ENCODE measurements around the gene SIDT1. TPM values are rescaled to one million over a fixed set of nuclear protein-coding genes. Genes with fewer than 3 reads are reported as not detected.
A peak's percentile ranks its signal among the peaks of the same experiment; 100 is the strongest.

The SIDT1 gene
- total and polyA plus RNA-seq, 4 donors, result 0.08 to 2.2 (median 0.82) TPM

GRCh38 chr3:113663761-113664160 is 131.4 kb downstream of the SIDT1 start:
- Histone ChIP-seq H3K36me3 (ENCODE audit: control insufficient read depth in 4 of 4, insufficient read depth in 3 of 4, low read depth in 1 of 4, low read length in 3 of 4) (peaks cover 6 to 16% (median 8%) of the 10 kb centered on the region in 4 donors), H3K9me3 (ENCODE audit: control insufficient read depth in 4 of 4, low read length in 3 of 4) (no peaks in the 10 kb centered on the region), H3K4me1 (ENCODE audit: control insufficient read depth in 4 of 4, insufficient read depth in 4 of 4, low read length in 3 of 4) (peaks cover 6 to 32% (median 20%) of the 10 kb centered on the region in 4 donors), H3K9ac (ENCODE audit: low read depth in 1 of 2, low read length in 2 of 2) (peak overlapping the region in 1 of 2 donors; percentile 2), H3K4me3 (ENCODE audit: low read depth in 1 of 3, low read length in 3 of 3) (peak overlapping the region in 1 of 3 donors; percentile 6), H3K27me3 (ENCODE audit: control insufficient read depth in 4 of 4, insufficient read depth in 4 of 4, low read length in 3 of 4) (no peaks in the 10 kb centered on the region), H3K27ac (ENCODE audit: low read depth in 1 of 2, low read length in 2 of 2) (peak overlapping the region; percentile 79)
- DNase-seq (ENCODE audit: low spot score), result no peak
- WGBS, result 26% methylated on average over 1 of the region's 1 CpG
- TF ChIP-seq TAF1 (conservative IDR thresholded peaks at IDR 0.05) (peak; percentile 20), FOXA1 (IDR thresholded peaks at IDR 0.05) (no peak), JUND (IDR thresholded peaks at IDR 0.05) (peak in 1 of 2 donors; percentile 6), RAD21 (IDR thresholded peaks at IDR 0.05) (no peak), FOXA2 (IDR thresholded peaks at IDR 0.05) (peak; percentile 27), SP1 (IDR thresholded peaks at IDR 0.05) (peak; percentile 67), HNF4A (conservative IDR thresholded peaks at IDR 0.05) (peak; percentile 83 to 85)

GRCh38 chr3:113664523-113665094 is 132.3 kb downstream of the SIDT1 start:
- no peak for DNase-seq (ENCODE audit: low spot score)
- Histone ChIP-seq H3K27me3 (ENCODE audit: control insufficient read depth in 4 of 4, insufficient read depth in 4 of 4, low read length in 3 of 4) (no peaks in the 10 kb centered on the region), H3K36me3 (ENCODE audit: control insufficient read depth in 4 of 4, insufficient read depth in 3 of 4, low read depth in 1 of 4, low read length in 3 of 4) (peaks cover 6 to 14% (median 8%) of the 10 kb centered on the region in 4 donors), H3K9me3 (ENCODE audit: control insufficient read depth in 4 of 4, low read length in 3 of 4) (no peaks in the 10 kb centered on the region), H3K4me3 (ENCODE audit: low read depth in 1 of 3, low read length in 3 of 3) (no peak overlapping the region), H3K9ac (ENCODE audit: low read depth in 1 of 2, low read length in 2 of 2) (no peak overlapping the region), H3K4me1 (ENCODE audit: control insufficient read depth in 4 of 4, insufficient read depth in 4 of 4, low read length in 3 of 4) (peaks cover 6 to 32% (median 20%) of the 10 kb centered on the region in 4 donors), H3K27ac (ENCODE audit: low read depth in 1 of 2, low read length in 2 of 2) (peak overlapping the region; percentile 79)
- no peak for TF ChIP-seq HNF4G (IDR thresholded peaks at IDR 0.05)
- no peak for TF ChIP-seq HNF4A (conservative IDR thresholded peaks at IDR 0.05)
- TF ChIP-seq JUND (IDR thresholded peaks at IDR 0.05), result no peak
- no peak for TF ChIP-seq FOXA1 (IDR thresholded peaks at IDR 0.05)
- no peak for TF ChIP-seq ATF3 (IDR thresholded peaks at IDR 0.05)
- TF ChIP-seq EGR1 (IDR thresholded peaks at IDR 0.05; ENCODE audit: low read depth in 2 of 2), result no peak
- TF ChIP-seq YY1 (IDR thresholded peaks at IDR 0.05), result no peak
- TF ChIP-seq ZBTB33 (IDR thresholded peaks at IDR 0.05), result no peak
- no peak for TF ChIP-seq TAF1 (conservative IDR thresholded peaks at IDR 0.05)
- TF ChIP-seq RXRA (IDR thresholded peaks at IDR 0.05), result no peak
- TF ChIP-seq NR2F2 (IDR thresholded peaks at IDR 0.05), result no peak
- TF ChIP-seq SP1 (IDR thresholded peaks at IDR 0.05), result no peak

GRCh38 chr3:113668015-113668414 is 135.7 kb downstream of the SIDT1 start:
- Histone ChIP-seq H3K4me3 (ENCODE audit: low read depth in 1 of 3, low read length in 3 of 3) (no peak overlapping the region), H3K36me3 (ENCODE audit: control insufficient read depth in 4 of 4, insufficient read depth in 3 of 4, low read depth in 1 of 4, low read length in 3 of 4) (peaks cover 0 to 8% (median 4%) of the 10 kb centered on the region in 4 donors), H3K9me3 (ENCODE audit: control insufficient read depth in 4 of 4, low read length in 3 of 4) (no peaks in the 10 kb centered on the region), H3K27me3 (ENCODE audit: control insufficient read depth in 4 of 4, insufficient read depth in 4 of 4, low read length in 3 of 4) (no peaks in the 10 kb centered on the region), H3K27ac (ENCODE audit: low read depth in 1 of 2, low read length in 2 of 2) (no peak overlapping the region), H3K9ac (ENCODE audit: low read depth in 1 of 2, low read length in 2 of 2) (no peak overlapping the region), H3K4me1 (ENCODE audit: control insufficient read depth in 4 of 4, insufficient read depth in 4 of 4, low read length in 3 of 4) (peaks cover 0 to 18% (median 12%) of the 10 kb centered on the region in 4 donors)
- 84% methylated on average over 4 of the region's 4 CpGs for WGBS
- no peak for DNase-seq (ENCODE audit: low spot score)
- no peak for TF ChIP-seq JUND (IDR thresholded peaks at IDR 0.05)
- TF ChIP-seq FOXA1 (IDR thresholded peaks at IDR 0.05), result no peak
- no peak for TF ChIP-seq REST (IDR thresholded peaks at IDR 0.05)
- no peak for TF ChIP-seq YY1 (IDR thresholded peaks at IDR 0.05)
- no peak for TF ChIP-seq RXRA (IDR thresholded peaks at IDR 0.05)
- no peak for TF ChIP-seq HNF4G (IDR thresholded peaks at IDR 0.05)
- no peak for TF ChIP-seq GABPA (IDR thresholded peaks at IDR 0.05 in 1 of 2, conservative IDR thresholded peaks at IDR 0.05 in 1 of 2)
- no peak for TF ChIP-seq NR2F2 (IDR thresholded peaks at IDR 0.05)
- TF ChIP-seq RAD21 (IDR thresholded peaks at IDR 0.05), result no peak
- no peak for TF ChIP-seq TAF1 (conservative IDR thresholded peaks at IDR 0.05)
- no peak for TF ChIP-seq MAX (IDR thresholded peaks at IDR 0.05)
- no peak for TF ChIP-seq CTCF (IDR thresholded peaks at IDR 0.05; ENCODE audit: low read depth, low read length, missing input control)
- no peak for TF ChIP-seq SP1 (IDR thresholded peaks at IDR 0.05)

All from liver (tissue), 9 donors.